ENCODE data around the gene ADAMTSL1.

GRCh38 chr9:18703151-18703900 lies 229.4 kb downstream of the ADAMTSL1 start:
- TF ChIP-seq CTCF (conservative IDR thresholded peaks at IDR 0.05; ENCODE audit: low read length) (no peak), EZH2phosphoT487 (IDR thresholded peaks at IDR 0.05; ENCODE audit: borderline replicate concordance) (no peak)
